Glutamatergic neuron (in vitro differentiated cells): ENCODE results near the gene TMPRSS6. TPM values are rescaled to one million over a fixed set of nuclear protein-coding genes. Genes with fewer than 3 reads are reported as not detected.

ENCODE experiments used
- DNase-seq: peaks from one replicate; pipeline ENCODE4 v3.0.0; 2022
- H3K27ac Mint-ChIP-seq: one replicate; pipeline ENCODE4 v1.8.0; 2020; ENCODE audit warnings: mild to moderate bottlenecking, mixed read lengths, inconsistent platforms; ENCODE audit not compliant: unreplicated experiment
- H3K27me3 Mint-ChIP-seq: one replicate; pipeline ENCODE4 v1.8.0; 2020; ENCODE audit warnings: mild to moderate bottlenecking, moderate library complexity, mixed read lengths, inconsistent platforms; ENCODE audit not compliant: unreplicated experiment
- H3K36me3 Mint-ChIP-seq: one replicate; pipeline ENCODE4 v1.8.0; 2020; ENCODE audit warnings: mild to moderate bottlenecking, mixed read lengths, inconsistent platforms; ENCODE audit not compliant: unreplicated experiment
- H3K4me1 Mint-ChIP-seq: one replicate; pipeline ENCODE4 v1.8.0; 2020; ENCODE audit warnings: mild to moderate bottlenecking, low read depth, mixed read lengths, inconsistent platforms; ENCODE audit not compliant: unreplicated experiment
- H3K4me3 Mint-ChIP-seq: one replicate; pipeline ENCODE4 v1.8.0; 2020; ENCODE audit warnings: mild to moderate bottlenecking, mixed read lengths, inconsistent platforms; ENCODE audit not compliant: unreplicated experiment
- H3K9me3 Mint-ChIP-seq: one replicate; pipeline ENCODE4 v1.8.0; 2020; ENCODE audit warnings: mild to moderate bottlenecking, moderate library complexity, mixed read lengths, inconsistent platforms; ENCODE audit not compliant: unreplicated experiment
- total RNA-seq: library from RNA; stranded (reverse); fragmentation: NEBNext Ultra II Directional; extraction: Animal tissue kit (Norgen Biotek cat#: 25700); gene quantifications from one replicate; pipeline ENCODE4 v1.2.1, GENCODE V29; 2021; ENCODE audit not compliant: unreplicated experiment
- TF ChIP-seq, protein P1 (sequence below): fragments of 200-600 bp; sonication (generic); IDR thresholded peaks from one replicate; pipeline ENCODE4 v1.5.0; 2021; ENCODE audit not compliant: partially characterized antibody, unreplicated experiment

The TMPRSS6 gene
- total RNA-seq, 1 donor from 2014 or later: 0.12 TPM

DNA sequence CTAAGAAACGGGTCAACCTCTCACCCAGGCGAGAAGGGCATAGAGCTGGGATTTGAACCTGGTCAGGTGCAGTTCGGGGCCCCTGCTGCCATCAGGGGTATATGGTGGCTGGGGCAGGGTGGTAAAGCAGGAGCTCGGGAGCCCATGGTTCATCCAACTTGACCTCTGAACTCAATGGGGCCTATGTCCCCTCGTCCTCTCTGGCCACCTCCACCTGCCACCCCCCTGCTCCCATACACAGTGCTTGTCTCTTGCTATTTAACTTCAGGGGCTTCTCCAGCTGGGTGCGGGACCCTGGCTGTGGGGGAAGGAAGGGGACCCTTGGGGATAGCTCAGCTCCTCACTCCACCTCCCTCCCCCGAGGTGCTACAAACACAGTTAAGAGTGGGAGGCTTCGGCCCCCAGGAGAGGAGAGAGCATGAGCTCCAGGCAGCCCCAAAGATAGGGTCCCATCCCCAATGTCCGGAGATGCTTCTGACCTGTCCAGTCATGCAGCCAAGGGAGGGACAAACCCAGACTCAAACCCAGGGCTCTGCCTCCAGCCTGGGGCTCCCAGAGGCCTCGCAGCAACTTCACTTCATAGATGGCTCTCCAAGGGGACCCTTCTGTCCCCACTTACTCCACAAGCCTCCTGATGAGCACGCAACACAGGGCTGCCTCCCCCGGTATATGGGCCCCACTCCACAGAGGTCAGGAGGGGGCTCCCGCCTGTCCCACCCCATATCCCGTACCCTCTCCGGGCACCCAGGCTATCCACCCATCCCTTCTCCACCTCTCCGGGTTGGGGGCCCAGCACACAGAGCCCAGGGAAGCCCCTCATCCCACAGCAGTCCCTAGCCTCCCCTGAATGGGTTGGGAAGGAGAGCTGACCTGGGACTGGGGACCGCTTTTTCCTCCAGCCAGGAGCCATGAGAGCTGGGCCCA lies 39.5 kb upstream of the TMPRSS6 start:
- no peak for DNase-seq
- H3K27ac Mint-ChIP-seq: no peak overlapping the region
- peaks cover 5% of the 10 kb centered on the region for H3K9me3 Mint-ChIP-seq
- TF ChIP-seq, protein P1, sequence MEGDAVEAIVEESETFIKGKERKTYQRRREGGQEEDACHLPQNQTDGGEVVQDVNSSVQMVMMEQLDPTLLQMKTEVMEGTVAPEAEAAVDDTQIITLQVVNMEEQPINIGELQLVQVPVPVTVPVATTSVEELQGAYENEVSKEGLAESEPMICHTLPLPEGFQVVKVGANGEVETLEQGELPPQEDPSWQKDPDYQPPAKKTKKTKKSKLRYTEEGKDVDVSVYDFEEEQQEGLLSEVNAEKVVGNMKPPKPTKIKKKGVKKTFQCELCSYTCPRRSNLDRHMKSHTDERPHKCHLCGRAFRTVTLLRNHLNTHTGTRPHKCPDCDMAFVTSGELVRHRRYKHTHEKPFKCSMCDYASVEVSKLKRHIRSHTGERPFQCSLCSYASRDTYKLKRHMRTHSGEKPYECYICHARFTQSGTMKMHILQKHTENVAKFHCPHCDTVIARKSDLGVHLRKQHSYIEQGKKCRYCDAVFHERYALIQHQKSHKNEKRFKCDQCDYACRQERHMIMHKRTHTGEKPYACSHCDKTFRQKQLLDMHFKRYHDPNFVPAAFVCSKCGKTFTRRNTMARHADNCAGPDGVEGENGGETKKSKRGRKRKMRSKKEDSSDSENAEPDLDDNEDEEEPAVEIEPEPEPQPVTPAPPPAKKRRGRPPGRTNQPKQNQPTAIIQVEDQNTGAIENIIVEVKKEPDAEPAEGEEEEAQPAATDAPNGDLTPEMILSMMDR: no peak
- peaks cover 13% of the 10 kb centered on the region for H3K36me3 Mint-ChIP-seq
- H3K4me1 Mint-ChIP-seq: peaks cover 8% of the 10 kb centered on the region
- H3K4me3 Mint-ChIP-seq: no peak overlapping the region
- H3K27me3 Mint-ChIP-seq: no peaks in the 10 kb centered on the region

DNA sequence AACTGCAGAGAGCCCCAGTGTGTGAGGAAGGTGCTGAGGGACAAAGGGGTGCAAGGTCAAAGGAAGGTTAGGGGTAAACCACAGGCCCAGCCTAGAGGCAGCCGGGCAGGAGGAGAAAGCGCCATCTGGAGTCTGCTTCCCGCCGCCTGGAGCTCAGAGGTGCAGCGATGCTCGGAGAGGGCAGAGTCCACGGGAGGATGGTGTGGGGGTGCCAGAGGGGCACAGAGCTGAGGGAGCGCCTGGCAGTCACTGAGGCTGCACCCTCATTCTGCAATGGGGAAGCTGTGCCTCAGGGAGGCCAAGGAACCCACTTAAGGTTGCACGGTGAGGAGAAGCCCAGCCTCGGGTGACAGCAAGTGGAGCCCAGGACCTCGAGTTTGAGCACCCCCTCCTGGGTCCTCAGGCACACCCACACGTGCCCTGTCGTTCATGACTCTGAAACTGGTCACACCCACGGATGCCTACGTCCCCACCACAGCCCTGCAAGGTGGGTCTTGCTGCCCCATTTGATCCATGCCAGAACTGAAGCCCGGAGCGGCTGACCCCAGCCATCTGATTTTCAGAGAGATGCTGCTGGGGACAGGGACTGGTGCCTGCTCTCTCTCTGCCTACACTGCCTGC lies 38.6 kb upstream of the TMPRSS6 start:
- Mint-ChIP-seq H3K4me1 (peaks cover 8% of the 10 kb centered on the region), H3K9me3 (peaks cover 5% of the 10 kb centered on the region), H3K36me3 (peaks cover 13% of the 10 kb centered on the region), H3K27ac (no peak overlapping the region), H3K27me3 (no peaks in the 10 kb centered on the region), H3K4me3 (no peak overlapping the region)
- no peak for DNase-seq
- TF ChIP-seq, protein P1: no peak

DNA sequence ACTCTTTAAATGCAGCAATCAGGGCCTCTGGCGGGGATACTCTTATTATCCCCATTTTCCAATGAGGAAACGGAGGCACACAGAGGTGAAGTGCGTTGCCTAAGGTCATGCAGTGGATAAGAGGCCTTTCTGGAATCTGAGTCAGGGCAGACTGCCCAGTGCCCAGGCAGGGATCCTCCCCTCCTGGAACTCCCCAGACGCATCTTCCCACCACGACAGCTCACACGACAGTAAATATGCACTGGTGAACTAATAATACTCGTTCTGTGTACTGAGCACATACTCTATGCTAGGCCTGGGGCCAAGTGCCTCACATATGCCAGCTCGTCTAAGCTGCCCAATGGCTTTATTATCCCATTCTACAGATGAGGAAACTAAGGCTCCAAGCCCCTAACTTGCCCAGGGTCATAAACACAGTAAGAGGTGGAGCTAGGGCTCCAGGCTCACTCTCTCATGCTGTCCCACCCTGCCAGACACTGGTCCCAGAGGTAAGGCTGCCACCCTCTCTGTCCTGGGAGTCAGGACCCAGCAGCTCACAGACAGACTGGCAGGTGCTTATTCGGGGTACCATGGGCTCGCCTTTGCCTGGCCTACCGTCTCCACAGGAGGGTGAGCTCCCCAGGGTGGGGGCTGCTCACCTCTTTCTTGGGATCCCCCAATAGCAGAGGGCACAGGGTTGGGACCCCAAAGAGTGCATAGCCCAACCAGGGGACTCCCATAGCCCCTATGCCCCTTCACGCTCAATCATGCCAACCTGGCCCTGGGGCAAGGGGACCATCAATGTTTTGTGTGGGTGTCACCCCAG lies 37.9 kb upstream of the TMPRSS6 start:
- Mint-ChIP-seq H3K4me3 (no peak overlapping the region), H3K27me3 (no peaks in the 10 kb centered on the region), H3K4me1 (peaks cover 8% of the 10 kb centered on the region), H3K36me3 (peaks cover 11% of the 10 kb centered on the region), H3K27ac (no peak overlapping the region), H3K9me3 (peaks cover 5% of the 10 kb centered on the region)
- no peak for DNase-seq
- TF ChIP-seq, protein P1: no peak

DNA sequence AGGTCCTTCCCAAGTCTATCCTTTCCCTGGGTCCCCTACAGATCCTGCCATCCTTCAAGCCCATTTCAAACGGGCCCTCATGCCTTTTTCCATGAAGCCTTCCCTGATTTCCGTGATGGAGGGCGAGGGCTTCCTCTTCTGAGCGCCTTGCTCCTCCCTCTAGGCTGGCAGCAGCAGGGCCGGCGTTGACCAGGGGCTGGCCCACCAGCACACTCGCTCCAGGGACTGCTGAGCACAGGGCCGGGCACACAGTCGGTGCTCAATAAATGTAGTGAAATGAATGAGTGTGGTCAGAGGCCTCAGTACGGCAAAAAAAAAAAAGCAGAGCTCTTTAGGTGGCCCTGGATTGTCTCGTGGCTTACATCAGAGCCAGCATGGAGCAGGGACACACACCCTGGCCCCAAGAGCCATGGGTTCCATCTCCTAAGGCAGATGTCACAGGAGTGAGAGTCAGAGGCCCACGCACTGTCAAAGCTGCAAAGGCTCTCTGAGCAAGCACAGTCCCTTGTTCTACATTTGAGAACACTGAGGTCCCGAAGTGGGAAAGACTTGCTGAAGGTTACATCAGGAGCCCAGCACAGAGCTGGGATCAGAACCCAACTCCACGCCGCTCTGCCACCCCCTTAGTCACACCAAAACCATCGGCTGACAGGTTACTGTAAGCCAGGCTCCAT lies 37.1 kb upstream of the TMPRSS6 start:
- Mint-ChIP-seq H3K4me3 (no peak overlapping the region), H3K27ac (no peak overlapping the region)
- no peak for DNase-seq

More for the DNA sequence above, 37.1 kb upstream of the TMPRSS6 start:
- Mint-ChIP-seq H3K36me3 (peaks cover 4% of the 10 kb centered on the region), H3K27me3 (no peaks in the 10 kb centered on the region), H3K4me1 (peaks cover 8% of the 10 kb centered on the region), H3K9me3 (peaks cover 3% of the 10 kb centered on the region)
- TF ChIP-seq, protein P1: no peak
